Posterior vena cava (tissue), 2 donors: Measurements from ENCODE around the gene GLI3. TPM values are rescaled to one million over a fixed set of nuclear protein-coding genes. Genes with fewer than 3 reads are reported as not detected.

Experiments
- DNase-seq: peaks from one replicate; pipeline ENCODE4 v3.0.0-alpha.2; 2020; ENCODE audit warnings: low spot score
- intact Hi-C, 2 donors: fragments of 100-400 bp; cut with DNase I; formaldehyde crosslinking; loops; one replicate each; pipeline versions ENCODE4 v1.14.1 to v1.14.2; 2022 to 2023
- total RNA-seq, 2 donors: library from RNA; stranded (reverse); fragmentation: NEBNext Ultra II Directional; extraction: Animal tissue kit (Norgen Biotek cat#: 25700); gene quantifications; one replicate each; pipeline ENCODE4 v1.2.1, GENCODE V29; 2021
- donor health status: DM: yes; HTN: yes; CAD: no.
- donor health status: DM: yes; HTN: yes; CAD: no.

GLI3 gene
- total RNA-seq, 2 donors from 2014 or later: 24.8 to 27.2 TPM

DNA sequence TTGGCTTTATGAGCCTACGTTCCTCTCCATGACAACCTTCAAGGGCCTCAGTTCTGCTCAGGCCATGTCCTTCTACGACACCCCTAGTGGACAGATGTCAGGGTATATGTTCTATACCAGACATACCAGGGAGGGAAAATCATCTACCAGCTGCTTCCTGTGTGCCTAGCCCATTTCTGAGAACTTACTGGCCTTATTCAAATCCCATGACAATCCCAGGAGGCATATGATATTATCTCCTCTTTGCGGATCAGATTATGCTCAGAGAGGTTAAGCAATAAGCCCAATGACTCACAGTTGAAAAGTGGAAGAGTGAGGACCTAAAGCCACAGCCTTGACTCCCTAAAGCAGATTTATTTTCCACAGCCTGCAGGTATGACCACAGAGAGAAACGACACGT is 139.3 kb downstream of the GLI3 start:
- intact Hi-C loops: no loop called here
- no peak for DNase-seq

- intact Hi-C loops: no loop called here
Observed at GRCh38 chr7:42096681-42097561, 140.1 kb downstream of the GLI3 start.

GRCh38 chr7:42096268-42096667 is 140.7 kb downstream of the GLI3 start:
- DNase-seq: no peak
- intact Hi-C loops: no loop called here

More at GRCh38 chr7:42096681-42097561, 140.1 kb downstream of the GLI3 start:
- no peak for DNase-seq

GRCh38 chr7:42095791-42096190 is 141.2 kb downstream of the GLI3 start:
- intact Hi-C loops: no loop called here
- DNase-seq: no peak

DNA sequence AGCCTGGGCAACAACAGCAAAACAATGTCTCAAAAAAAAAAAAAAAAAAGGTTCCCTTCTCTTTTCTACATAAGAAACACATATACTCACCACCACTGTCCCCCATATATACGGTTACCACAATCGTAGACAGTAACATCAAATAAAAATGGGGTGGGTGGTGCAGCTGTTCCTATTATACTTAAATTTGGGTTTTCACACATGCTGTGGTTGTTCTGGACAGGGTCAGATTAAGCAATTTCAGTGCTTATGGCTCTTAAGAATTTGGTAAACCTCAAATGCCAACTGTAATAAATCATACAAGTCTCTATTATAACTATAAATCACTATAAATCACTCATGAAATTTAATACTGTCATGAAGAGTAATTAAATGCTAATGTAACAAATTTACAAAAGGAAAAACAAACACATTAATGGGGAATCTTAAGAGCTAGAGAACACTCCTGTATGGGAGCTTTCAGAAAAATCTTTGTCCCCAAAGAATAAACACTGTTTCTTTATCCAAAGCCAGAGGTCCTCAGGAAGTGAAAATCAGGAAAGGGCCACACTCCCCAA is 143.6 kb downstream of the GLI3 start:
- DNase-seq: no peak
- intact Hi-C loops: no loop called here

GRCh38 chr7:42091461-42092291 is 145.3 kb downstream of the GLI3 start:
- intact Hi-C loops: no loop called here
- DNase-seq: no peak

DNA sequence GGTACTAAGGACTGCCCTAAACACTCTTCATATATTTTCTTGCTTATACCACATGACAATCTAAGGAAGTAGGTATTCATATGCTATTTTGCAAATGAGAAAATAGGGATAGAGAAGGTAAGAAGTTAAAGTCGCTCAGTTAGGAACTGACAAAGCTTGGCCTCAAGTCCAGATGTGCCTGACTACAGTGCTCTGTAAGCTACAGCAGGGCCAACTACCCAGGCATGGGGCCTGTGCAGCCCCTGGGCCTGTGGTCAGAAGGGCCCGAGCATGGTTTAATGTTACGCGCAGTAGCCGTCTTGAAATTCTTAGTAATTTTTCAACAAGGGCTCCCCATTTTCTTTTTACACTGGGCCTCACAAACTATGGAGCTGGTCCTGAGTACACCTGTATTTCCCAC is 146.2 kb downstream of the GLI3 start:
- DNase-seq: no peak
- intact Hi-C loops: no loop called here

GRCh38 chr7:42090056-42090455 is 147.0 kb downstream of the GLI3 start:
- intact Hi-C loops: no loop called here
- DNase-seq: no peak

DNA sequence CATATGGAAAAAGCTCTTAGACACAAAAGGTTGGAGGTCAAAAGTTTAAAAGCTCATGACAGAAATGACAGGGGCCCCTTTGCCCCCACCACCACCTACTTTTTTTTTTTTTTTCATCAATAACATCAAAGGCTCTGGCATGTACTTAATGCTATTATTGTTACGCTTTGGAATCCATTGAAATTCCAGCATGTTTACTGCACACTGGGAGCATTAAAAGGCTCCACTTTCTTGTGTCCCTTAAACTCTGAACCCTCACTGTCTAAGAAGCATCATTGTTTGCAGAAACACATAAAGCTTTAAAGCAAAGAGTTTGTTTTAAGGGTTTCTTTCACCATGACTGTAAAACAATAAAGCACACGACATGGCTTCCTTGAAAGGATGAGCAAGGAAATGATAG is 149.4 kb downstream of the GLI3 start:
- intact Hi-C loops: no loop called here
- DNase-seq: no peak

DNA sequence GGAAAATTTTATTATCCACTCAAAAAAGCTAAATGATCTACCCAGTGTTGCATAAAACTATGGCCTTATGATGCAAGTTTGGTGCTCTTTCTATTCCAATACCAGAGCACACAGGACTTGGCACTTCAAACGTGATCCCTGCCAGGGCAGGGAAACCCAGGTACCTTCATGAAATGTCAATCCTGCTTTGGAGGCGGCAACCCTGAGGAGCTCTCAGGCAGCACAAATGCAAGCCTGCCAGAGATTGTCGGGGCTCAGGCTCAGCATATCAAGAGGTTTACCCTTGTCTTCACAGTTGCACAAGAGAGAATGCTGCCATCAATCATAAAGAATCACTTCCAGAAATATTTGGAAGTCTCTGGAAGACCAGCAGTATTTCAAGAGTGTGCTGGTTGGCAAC is 151.5 kb downstream of the GLI3 start:
- intact Hi-C loops: no loop called here

DNA sequence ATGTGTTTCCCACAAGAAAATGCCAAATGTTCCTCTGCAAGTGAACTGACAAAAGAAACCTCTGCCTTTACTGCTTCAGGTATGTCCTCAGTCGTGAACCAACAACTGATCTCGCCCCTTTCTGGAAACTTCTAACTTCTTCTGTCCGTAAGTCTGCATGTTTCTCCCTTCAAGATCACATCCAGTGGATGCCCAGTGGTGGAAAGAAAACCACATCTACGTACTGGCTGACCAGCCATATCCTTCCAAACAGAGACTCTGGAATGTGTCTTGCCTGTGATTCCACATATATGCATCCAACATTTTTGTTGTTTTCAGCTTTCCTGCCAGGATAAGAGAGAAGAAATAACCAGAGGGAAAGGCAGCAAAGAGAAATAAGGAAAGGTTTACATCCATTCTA is 152.7 kb downstream of the GLI3 start:
- intact Hi-C loops: no loop called here
- DNase-seq: no peak

More for the DNA sequence above, 151.5 kb downstream of the GLI3 start:
- no peak for DNase-seq

DNA sequence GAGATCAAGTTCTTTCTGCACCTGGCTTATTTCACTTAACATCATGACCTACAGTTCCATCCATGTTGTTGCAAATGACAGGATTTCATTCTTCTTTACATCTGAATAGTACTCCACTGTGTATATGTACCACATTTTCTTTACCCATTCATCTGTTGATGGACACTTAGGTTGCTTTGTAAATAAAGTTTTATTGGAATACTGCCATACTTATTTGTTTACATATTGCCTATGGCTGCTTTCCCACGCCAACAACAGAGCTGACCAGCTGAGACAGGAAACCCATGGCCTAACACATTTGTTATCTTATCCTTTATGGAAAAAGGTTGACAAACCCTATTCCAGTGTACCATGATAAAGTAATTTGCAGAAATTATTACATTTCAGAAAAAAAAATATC is 153.7 kb downstream of the GLI3 start:
- no peak for DNase-seq
- intact Hi-C loops: no loop called here

DNA sequence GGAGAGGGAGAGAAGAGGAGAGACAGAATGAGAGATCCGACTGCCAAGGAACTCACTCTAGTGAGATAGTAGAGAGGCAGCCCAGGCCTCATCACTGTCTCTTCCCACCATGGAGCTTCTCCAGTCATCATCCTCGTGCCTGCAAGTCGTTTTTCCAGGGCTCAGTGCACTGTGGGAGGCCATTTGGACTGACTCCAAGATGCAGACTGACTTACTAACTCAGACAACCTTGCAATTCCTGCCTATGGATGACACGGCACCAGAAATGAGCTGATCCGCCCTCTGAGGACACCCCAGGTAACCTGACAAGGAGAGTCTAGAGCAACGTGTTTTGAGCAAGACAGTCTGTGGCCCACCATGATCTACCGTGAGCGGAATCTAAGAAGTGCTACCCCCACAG is 154.9 kb downstream of the GLI3 start:
- intact Hi-C loops: no loop called here

GRCh38 chr7:42081671-42082070 is 155.3 kb downstream of the GLI3 start:
- intact Hi-C loops: no loop called here

More for the DNA sequence above, 154.9 kb downstream of the GLI3 start:
- no peak for DNase-seq

GRCh38 chr7:42080841-42081586 is 156.0 kb downstream of the GLI3 start:
- intact Hi-C loops: no loop called here
- no peak for DNase-seq

More at GRCh38 chr7:42081671-42082070, 155.3 kb downstream of the GLI3 start:
- no peak for DNase-seq

GRCh38 chr7:42077271-42078135 is 159.5 kb downstream of the GLI3 start:
- intact Hi-C loops: no loop called here

GRCh38 chr7:42076870-42077269 is 160.1 kb downstream of the GLI3 start:
- no peak for DNase-seq

More at GRCh38 chr7:42077271-42078135, 159.5 kb downstream of the GLI3 start:
- DNase-seq: no peak

GRCh38 chr7:42075418-42075817 is 161.6 kb downstream of the GLI3 start:
- intact Hi-C loops: no loop called here
- DNase-seq: no peak

More at GRCh38 chr7:42076870-42077269, 160.1 kb downstream of the GLI3 start:
- intact Hi-C loops: no loop called here
